HUES6 (cell line): ENCODE data around the gene SEMA5A.

ENCODE experiments used
- H3K27ac ChIP-seq: 2 replicates; pipeline ENCODE4 v1.7.0; 2013; ENCODE audit warnings: low read depth, mild to moderate bottlenecking, low read length, inconsistent platforms
- H3K27me3 ChIP-seq: 2 replicates; pipeline ENCODE4 v1.6.1; 2013; ENCODE audit warnings: low read length; ENCODE audit not compliant: control insufficient read depth, insufficient read depth
- H3K36me3 ChIP-seq: 2 replicates; pipeline ENCODE4 v1.6.1; 2013; ENCODE audit warnings: low read length; ENCODE audit not compliant: control insufficient read depth, insufficient read depth
- H3K4me1 ChIP-seq: 2 replicates; pipeline ENCODE4 v1.6.1; 2013; ENCODE audit warnings: low read length; ENCODE audit not compliant: control insufficient read depth, insufficient read depth
- H3K4me3 ChIP-seq: 2 replicates; pipeline ENCODE4 v1.5.1; 2013; ENCODE audit warnings: low read depth, low read length
- H3K9ac ChIP-seq: one replicate; pipeline ENCODE4 v1.6.1; 2013; ENCODE audit warnings: mild to moderate bottlenecking, low read length
- H3K9me3 ChIP-seq: 2 replicates; pipeline ENCODE4 v1.6.1; 2013; ENCODE audit warnings: low read depth, low read length; ENCODE audit not compliant: control insufficient read depth, insufficient read depth

SEMA5A gene, protein sequence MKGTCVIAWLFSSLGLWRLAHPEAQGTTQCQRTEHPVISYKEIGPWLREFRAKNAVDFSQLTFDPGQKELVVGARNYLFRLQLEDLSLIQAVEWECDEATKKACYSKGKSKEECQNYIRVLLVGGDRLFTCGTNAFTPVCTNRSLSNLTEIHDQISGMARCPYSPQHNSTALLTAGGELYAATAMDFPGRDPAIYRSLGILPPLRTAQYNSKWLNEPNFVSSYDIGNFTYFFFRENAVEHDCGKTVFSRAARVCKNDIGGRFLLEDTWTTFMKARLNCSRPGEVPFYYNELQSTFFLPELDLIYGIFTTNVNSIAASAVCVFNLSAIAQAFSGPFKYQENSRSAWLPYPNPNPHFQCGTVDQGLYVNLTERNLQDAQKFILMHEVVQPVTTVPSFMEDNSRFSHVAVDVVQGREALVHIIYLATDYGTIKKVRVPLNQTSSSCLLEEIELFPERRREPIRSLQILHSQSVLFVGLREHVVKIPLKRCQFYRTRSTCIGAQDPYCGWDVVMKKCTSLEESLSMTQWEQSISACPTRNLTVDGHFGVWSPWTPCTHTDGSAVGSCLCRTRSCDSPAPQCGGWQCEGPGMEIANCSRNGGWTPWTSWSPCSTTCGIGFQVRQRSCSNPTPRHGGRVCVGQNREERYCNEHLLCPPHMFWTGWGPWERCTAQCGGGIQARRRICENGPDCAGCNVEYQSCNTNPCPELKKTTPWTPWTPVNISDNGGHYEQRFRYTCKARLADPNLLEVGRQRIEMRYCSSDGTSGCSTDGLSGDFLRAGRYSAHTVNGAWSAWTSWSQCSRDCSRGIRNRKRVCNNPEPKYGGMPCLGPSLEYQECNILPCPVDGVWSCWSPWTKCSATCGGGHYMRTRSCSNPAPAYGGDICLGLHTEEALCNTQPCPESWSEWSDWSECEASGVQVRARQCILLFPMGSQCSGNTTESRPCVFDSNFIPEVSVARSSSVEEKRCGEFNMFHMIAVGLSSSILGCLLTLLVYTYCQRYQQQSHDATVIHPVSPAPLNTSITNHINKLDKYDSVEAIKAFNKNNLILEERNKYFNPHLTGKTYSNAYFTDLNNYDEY

DNA sequence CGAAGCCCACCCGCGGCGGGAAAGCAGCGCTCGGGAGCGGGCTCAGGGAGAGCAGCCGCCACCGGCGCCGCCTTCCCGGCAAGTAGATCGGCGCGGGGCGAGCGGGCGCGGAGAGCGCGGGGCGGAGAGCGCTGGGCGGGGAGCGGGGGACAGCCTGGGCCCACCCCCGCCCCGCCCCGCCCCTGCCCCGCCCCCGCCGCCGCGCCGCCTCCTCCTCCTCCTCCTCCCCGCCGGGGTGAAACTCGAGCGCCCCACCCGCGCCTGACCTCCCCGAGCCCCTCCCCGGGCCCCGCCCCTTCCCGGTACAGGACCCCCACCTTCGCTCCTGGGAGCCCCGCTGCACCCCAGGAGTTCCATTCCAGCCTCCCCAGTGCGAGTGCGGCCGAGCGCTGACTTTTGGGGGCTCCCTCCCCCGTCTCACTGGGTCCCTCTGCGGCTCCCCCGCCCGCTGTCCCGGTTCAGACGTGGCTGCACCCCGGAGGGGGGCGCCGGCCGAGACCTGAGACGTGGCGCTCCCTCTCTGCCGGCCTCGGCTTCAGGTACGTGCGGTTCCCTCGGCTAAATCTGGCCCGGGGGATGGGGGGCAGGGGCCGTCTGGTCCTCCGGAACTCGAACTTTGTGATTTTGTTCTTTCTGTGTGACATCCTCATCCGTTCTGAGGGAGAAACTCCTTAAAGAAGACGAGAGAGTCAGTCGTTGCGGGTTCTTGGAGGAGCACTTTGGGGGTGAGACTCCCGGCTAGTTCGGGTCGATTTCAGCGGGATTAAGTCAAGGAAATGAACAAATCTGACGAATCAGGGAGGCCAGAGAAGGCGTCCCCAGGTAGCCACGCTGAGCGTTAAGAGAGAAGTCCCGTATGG is at the start of gene SEMA5A:
Gene SEMA5A, minus strand, starts transcription at position 84 of the 860 bp plus-strand sequence. CDS start 166,129 bp downstream, outside the sequence.
- H3K9ac ChIP-seq: peak within 1 kb of the TSS; percentile 85
- no peaks in the 10 kb centered on the region for H3K9me3 ChIP-seq
- peaks cover 18% of the 10 kb centered on the region for H3K36me3 ChIP-seq
- H3K27ac ChIP-seq: peak within 1 kb of the TSS; percentile 51; the same call in 1 of the 2 replicates
- H3K4me1 ChIP-seq: peaks cover 8% of the 10 kb centered on the region
- H3K4me3 ChIP-seq: peak within 1 kb of the TSS; percentile 88
- peaks cover 13% of the 10 kb centered on the region for H3K27me3 ChIP-seq

- no peaks in the 10 kb centered on the region for H3K9me3 ChIP-seq
- no peaks in the 10 kb centered on the region for H3K36me3 ChIP-seq
- no peaks in the 10 kb centered on the region for H3K27me3 ChIP-seq
- no peak overlapping the region for H3K27ac ChIP-seq
- no peak overlapping the region for H3K9ac ChIP-seq
- no peak overlapping the region for H3K4me3 ChIP-seq
- H3K4me1 ChIP-seq: peaks cover 13% of the 10 kb centered on the region
Observed at GRCh38 chr5:9594913-9595312, 49.0 kb upstream of the SEMA5A start.

DNA sequence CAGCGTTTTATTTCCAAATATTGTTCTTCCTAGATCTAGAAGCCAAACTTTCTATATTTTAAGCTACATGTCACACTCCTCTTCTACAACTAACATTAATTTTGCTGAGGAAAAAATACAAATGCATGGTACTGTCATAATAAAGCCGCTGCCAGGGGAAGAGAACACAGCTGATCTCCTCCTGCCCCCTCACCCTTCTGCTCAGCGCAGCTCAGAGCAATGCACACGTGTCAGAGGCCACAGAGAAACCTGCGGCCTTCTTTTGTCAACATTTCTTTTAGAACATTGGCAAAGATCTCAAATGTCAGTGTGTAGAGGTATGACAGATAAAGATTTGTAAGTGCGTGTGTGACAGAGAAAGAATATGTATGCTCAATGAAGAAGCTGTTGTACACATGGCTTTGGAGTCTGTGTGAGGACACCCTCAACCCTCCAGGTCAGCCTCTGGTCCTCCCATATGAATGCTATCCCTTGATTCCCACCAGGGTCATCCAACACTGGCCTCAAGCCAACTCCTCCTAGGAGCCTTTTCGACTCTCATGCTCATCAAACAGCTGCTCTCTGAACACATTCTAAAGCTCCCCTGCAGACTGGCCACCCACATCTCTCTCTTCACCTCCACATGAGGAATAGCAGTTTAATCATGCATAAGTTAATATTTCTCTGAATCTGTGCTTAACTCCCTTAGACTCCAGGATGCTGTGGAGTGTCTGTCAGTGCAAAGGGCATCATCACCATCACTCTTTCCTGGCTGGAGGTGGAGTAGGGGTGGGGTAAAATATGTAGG is 43.4 kb upstream of the SEMA5A start:
- H3K9me3 ChIP-seq: no peaks in the 10 kb centered on the region
- H3K4me3 ChIP-seq: no peak overlapping the region
- H3K4me1 ChIP-seq: no peaks in the 10 kb centered on the region
- no peaks in the 10 kb centered on the region for H3K27me3 ChIP-seq
- H3K9ac ChIP-seq: no peak overlapping the region
- H3K36me3 ChIP-seq: no peaks in the 10 kb centered on the region
- H3K27ac ChIP-seq: no peak overlapping the region

DNA sequence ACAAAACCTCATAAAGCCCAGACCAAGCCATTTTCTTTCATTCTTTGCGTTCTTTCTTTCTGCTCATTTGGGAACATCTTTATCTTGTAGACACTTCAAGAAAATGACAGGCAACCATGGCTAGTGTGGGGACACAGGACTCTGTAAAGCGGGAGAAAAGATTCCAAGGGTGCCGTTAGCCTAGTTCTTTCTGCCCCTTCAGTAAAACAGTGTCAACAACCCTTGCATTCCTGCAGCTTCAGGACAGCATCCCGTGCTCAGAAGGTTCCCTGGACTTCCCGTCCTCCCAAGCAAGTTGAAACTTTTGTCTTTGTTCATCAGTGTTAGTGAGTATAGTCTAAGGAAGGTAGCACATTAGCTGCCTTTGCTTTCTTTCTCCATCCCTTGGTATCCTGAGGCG is 42.4 kb upstream of the SEMA5A start:
- Histone ChIP-seq H3K9ac (no peak overlapping the region), H3K4me3 (no peak overlapping the region), H3K27me3 (no peaks in the 10 kb centered on the region), H3K9me3 (no peaks in the 10 kb centered on the region), H3K36me3 (no peaks in the 10 kb centered on the region), H3K27ac (no peak overlapping the region), H3K4me1 (no peaks in the 10 kb centered on the region)

- Histone ChIP-seq H3K9ac (no peak overlapping the region), H3K4me3 (no peak overlapping the region), H3K4me1 (no peaks in the 10 kb centered on the region), H3K36me3 (no peaks in the 10 kb centered on the region), H3K27me3 (no peaks in the 10 kb centered on the region), H3K27ac (no peak overlapping the region), H3K9me3 (no peaks in the 10 kb centered on the region)
Observed at GRCh38 chr5:9587135-9587534, 41.3 kb upstream of the SEMA5A start.

DNA sequence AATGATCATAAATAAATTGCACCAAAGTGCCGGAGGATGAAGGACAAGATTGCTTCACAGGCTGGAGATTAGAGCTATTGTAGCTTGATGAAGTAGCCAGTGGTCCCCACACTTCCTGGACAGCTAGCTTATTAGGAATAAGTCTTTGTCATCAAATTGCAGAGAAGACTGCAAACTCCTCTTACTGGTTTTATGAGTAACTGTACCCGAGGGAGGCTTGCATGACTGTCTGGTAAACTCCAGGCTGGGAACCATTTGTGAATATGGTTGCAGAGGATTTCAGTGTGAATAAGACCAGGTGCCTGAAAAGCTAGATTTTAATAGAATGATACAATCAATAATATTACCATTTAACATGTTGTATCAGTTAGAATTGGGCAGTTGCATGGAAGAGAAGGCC is 36.5 kb upstream of the SEMA5A start:
- Histone ChIP-seq H3K36me3 (no peaks in the 10 kb centered on the region), H3K27ac (no peak overlapping the region), H3K27me3 (no peaks in the 10 kb centered on the region), H3K9me3 (0 out of 2 replicates have a peak, but pooled peaks cover 3% of the 10 kb centered on the region), H3K4me3 (no peak overlapping the region), H3K4me1 (no peaks in the 10 kb centered on the region), H3K9ac (no peak overlapping the region)

GRCh38 chr5:9573796-9574195 is 27.9 kb upstream of the SEMA5A start:
- Histone ChIP-seq H3K9ac (no peak overlapping the region), H3K36me3 (no peaks in the 10 kb centered on the region), H3K9me3 (0 out of 2 replicates have a peak, but pooled peaks cover 3% of the 10 kb centered on the region), H3K4me1 (no peaks in the 10 kb centered on the region), H3K27ac (no peak overlapping the region), H3K27me3 (no peaks in the 10 kb centered on the region), H3K4me3 (no peak overlapping the region)

- no peak overlapping the region for H3K9ac ChIP-seq
- no peaks in the 10 kb centered on the region for H3K4me1 ChIP-seq
- H3K27ac ChIP-seq: no peak overlapping the region
- no peaks in the 10 kb centered on the region for H3K27me3 ChIP-seq
- no peaks in the 10 kb centered on the region for H3K9me3 ChIP-seq
- H3K4me3 ChIP-seq: no peak overlapping the region
- no peaks in the 10 kb centered on the region for H3K36me3 ChIP-seq
Observed at GRCh38 chr5:9572246-9572645, 26.4 kb upstream of the SEMA5A start.

DNA sequence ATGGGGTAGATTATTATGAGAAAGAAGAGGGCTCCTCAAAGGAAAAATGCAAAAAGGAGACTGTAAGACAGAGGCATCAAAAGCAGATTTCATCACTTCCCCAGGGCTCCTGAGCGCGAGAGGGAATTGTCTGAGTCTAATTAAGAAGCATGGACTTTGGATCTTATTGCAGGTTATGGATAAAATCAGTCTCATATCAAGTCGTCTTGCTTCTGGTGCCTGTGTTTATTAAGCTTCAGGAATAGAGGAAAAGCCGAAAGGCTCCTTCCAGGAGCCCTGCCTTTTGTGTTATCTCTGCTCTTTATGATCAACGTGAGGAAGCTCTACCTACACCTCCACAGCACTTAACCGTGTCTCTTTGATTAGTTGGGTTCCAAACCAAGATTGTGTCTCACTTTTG is 25.0 kb upstream of the SEMA5A start:
- no peaks in the 10 kb centered on the region for H3K27me3 ChIP-seq
- no peaks in the 10 kb centered on the region for H3K9me3 ChIP-seq
- no peaks in the 10 kb centered on the region for H3K4me1 ChIP-seq
- no peaks in the 10 kb centered on the region for H3K36me3 ChIP-seq
- no peak overlapping the region for H3K4me3 ChIP-seq
- no peak overlapping the region for H3K27ac ChIP-seq
- no peak overlapping the region for H3K9ac ChIP-seq

- Histone ChIP-seq H3K4me1 (peaks cover 9% of the 10 kb centered on the region), H3K9me3 (no peaks in the 10 kb centered on the region), H3K36me3 (no peaks in the 10 kb centered on the region), H3K27me3 (no peaks in the 10 kb centered on the region), H3K9ac (no peak overlapping the region), H3K27ac (no peak overlapping the region), H3K4me3 (no peak overlapping the region)
Observed at GRCh38 chr5:9567039-9567438, 21.2 kb upstream of the SEMA5A start.
